ENCODE measurements around the gene GOLGA3.

GRCh38 chr12:132783917-132784531 lies 44.6 kb downstream of the GOLGA3 start:
- TF ChIP-seq CTCF (IDR thresholded peaks at IDR 0.05) (no peak), POLR2A (IDR thresholded peaks at IDR 0.05) (no peak)
